Stimulated activated CD4-positive, alpha-beta T cell treated with anti-CD3 and anti-CD28 coated beads, Interleukin-15, amount 100 ng/mL, for 1 hour (primary cell): ENCODE data around the gene FASTK.
A peak's percentile ranks its signal among the peaks of the same experiment; 100 is the strongest.
"Not testable (repeated sequence)": the region's sequence is repeated elsewhere in the genome, so short reads cannot be mapped to it uniquely, and the experiment has no call there.

Experiments used
- DNase-seq, 2 donors: peaks; one replicate each; pipeline ENCODE4 v3.0.0-alpha.2; 2020; ENCODE audit warnings: low read depth in 1 of 2, low spot score in 1 of 2

FASTK gene

GRCh38 chr7:151031011-151031410, 49.6 kb downstream of the FASTK start:
- no peak for DNase-seq

DNA sequence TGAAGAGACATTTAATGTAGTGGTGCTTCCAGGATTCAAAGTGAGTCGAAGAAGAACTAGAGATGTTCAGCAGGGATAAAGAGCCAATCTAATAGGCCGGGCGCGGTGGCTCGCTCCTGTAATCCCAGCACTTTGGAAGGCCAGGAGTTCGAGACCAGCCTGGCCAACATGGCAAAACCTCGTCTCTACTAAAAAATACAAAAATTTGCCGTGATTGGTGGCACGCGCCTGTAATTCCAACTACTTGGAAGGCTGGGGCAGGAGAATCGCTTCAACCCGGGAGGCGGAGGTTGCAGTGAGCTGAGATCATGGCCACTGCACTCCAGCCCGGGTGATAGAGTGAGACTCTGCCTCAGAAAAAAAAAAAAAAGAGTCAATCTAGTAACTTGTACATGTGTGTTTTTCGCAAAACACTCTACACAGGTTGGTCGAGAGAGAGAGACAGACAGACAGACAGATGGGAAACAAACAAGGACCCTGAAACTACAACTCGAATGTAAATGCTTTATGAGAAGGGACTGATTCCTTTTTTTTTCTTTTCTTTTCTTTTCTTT, 51.6 kb downstream of the FASTK start:
- no peak for DNase-seq

DNA sequence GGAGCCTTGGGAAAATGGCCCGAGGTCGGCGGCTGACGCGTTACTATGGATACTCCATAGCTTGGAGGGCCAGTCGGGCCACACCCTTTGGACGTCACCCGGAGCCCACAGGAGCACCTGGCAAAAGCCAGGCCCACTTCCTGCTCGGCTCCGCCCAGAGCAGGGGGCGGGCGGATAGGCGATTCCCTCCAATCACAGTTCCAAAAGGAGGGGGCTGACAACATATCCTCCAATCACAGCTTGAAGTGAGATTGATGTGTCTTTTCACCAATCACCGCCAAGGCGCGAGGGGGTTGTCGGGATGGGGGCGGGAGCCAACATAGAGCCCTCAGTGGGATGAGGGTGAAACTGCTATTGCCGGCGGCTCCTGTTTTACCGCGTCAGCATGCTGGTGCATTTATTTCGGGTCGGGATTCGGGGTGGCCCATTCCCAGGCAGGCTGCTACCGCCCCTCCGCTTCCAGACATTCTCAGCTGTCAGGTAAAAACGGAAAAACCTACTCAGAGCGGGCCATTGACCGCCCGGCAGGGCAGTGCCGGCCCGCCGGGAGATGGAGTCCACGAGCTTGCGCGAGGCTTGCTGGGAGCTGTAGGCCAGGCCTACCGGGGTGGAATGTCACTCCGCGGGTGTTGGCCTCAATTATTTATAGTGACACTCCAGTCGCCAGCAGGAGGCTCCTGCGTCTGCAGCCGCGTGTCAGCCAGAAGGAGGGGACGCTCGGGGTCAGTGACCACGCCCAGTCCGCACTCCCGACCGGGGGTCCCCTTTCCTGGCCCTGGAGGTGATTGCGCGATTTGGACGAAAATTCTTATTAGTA, 52.3 kb downstream of the FASTK start, which contains the start of gene ABCB8:
Gene ABCB8, plus strand, starts transcription at position 320 of the 817 bp plus-strand sequence. Its CDS starts 66 bp downstream, at position 386.
- DNase-seq: peak; percentile 87 to 96

DNA sequence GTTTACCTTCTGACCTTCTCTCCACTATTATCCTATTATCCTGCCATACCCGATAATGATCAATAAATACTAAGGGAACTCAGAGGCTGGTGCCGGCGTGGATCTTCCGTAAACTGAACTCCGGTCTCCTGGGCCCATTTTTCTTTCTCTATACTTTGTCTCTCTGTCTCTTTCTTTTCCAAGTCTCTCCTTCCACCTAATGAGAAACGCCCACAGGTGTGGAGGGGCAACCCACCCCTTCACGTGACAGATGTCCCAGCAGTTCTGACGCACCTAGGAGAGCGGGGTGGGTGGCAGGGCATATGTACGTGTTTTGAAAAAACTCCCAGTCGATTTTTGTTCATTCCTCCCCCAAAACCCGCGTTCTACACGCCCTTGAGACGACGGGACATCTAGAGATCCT, 52.9 kb downstream of the FASTK start:
- DNase-seq: not testable (repeated sequence)

- not testable (repeated sequence) for DNase-seq
These were observed 53.6 kb downstream of the FASTK start for GRCh38 chr7:151026771-151027727.
